ENCODE data around the gene MCF2L2.
"Not testable (repeated sequence)": the region's sequence is repeated elsewhere in the genome, so short reads cannot be mapped to it uniquely, and the experiment has no call there.

MCF2L2 gene

DNA sequence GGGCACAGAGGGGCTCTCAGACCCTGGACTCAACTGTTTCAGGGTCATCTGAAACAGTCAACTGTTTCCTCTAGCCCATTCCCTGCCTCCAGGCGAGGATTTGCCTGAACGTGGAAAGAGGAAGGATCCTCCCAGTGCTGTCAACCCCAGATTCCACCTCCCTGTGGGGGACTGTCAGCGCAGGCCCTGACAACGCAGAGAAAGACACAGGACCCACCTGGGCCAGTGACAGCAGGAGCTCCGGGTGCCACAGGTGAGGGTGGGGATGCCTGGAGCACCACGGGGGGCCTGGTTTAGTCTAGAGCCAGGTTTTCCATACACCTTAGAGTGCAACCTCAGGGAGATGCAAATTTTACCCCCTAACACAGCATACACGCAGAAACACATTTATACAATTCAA is 246.3 kb downstream of the MCF2L2 start:
- CTCF ChIA-PET, result no interaction called here
- DNase-seq (ENCODE audit: extremely low spot score), result no peak
- POLR2A ChIA-PET, result no interaction called here
- TF ChIP-seq SP1 (IDR thresholded peaks at IDR 0.05) (no peak), HDGF (IDR thresholded peaks at IDR 0.05; ENCODE audit: borderline replicate concordance) (no peak), L3MBTL2 (conservative IDR thresholded peaks at IDR 0.05) (no peak), TARDBP (IDR thresholded peaks at IDR 0.05) (no peak), FOXK2 (IDR thresholded peaks at IDR 0.05) (no peak), ZNF384 (IDR thresholded peaks at IDR 0.05) (no peak)
- TF ChIP-seq, protein P1, sequence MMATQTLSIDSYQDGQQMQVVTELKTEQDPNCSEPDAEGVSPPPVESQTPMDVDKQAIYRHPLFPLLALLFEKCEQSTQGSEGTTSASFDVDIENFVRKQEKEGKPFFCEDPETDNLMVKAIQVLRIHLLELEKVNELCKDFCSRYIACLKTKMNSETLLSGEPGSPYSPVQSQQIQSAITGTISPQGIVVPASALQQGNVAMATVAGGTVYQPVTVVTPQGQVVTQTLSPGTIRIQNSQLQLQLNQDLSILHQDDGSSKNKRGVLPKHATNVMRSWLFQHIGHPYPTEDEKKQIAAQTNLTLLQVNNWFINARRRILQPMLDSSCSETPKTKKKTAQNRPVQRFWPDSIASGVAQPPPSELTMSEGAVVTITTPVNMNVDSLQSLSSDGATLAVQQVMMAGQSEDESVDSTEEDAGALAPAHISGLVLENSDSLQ (IDR thresholded peaks at IDR 0.05), result no peak

DNA sequence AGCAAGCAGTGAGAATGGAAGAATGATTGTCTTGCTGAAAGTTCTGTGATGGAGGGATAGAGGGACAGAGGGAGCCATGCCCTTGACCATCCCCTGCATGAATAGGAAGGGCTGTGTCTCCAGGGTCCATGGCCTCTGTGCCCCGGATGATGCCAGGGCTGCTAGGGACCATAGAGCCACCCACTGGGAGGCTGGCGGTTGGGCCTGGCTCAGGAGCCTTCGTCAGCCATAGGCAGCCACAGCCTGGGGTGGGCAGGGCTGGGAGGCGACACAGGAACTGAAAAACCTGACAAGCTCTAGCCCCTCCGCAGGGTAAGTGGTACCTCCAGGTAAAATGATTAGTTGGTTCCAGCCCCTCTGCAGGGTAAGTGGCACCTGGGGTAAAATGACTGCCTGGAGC is 246.8 kb downstream of the MCF2L2 start:
- ChIA-PET CTCF (no interaction called here), POLR2A (no interaction called here)
- DNase-seq (ENCODE audit: extremely low spot score), result no peak
- TF ChIP-seq SUZ12 (IDR thresholded peaks at IDR 0.05) (no peak), SP1 (IDR thresholded peaks at IDR 0.05) (no peak), FOXM1 (IDR thresholded peaks at IDR 0.05; ENCODE audit: borderline replicate concordance) (no peak), FOXK2 (IDR thresholded peaks at IDR 0.05) (no peak), CTBP1 (IDR thresholded peaks at IDR 0.05; ENCODE audit: borderline replicate concordance) (no peak), ARNT (IDR thresholded peaks at IDR 0.05) (no peak), L3MBTL2 (conservative IDR thresholded peaks at IDR 0.05) (no peak)

DNA sequence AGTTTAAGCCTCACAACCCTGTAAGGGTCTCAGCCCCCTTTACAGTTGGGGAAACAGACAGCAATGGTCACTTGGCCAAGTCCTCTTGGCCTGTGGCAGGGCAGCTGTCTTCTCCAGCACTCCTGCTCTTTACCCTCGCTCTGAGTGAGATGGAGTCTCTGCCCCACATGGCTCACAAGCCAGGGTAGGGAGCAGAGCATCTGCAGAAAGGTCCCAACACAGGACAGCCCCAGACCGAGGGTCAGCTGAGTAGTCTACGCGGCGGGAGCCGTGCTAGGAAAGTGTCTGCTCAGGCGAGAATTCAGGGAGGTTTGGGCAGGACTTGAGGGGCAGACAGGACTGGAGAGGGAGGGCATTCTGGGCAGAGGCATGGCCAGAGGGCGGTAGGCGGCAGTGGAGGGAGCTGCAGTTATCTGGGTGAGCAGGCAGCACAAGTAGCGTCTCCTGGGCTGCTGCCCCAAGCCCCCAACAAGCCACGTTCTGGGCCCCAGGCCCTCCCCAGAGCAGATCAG is 247.6 kb downstream of the MCF2L2 start:
- TF ChIP-seq ZNF384 (IDR thresholded peaks at IDR 0.05), result no peak
- no peak for TF ChIP-seq SP1 (IDR thresholded peaks at IDR 0.05)
- DNase-seq (ENCODE audit: extremely low spot score), result no peak
- CTCF ChIA-PET, result no interaction called here
- POLR2A ChIA-PET, result no interaction called here

DNA sequence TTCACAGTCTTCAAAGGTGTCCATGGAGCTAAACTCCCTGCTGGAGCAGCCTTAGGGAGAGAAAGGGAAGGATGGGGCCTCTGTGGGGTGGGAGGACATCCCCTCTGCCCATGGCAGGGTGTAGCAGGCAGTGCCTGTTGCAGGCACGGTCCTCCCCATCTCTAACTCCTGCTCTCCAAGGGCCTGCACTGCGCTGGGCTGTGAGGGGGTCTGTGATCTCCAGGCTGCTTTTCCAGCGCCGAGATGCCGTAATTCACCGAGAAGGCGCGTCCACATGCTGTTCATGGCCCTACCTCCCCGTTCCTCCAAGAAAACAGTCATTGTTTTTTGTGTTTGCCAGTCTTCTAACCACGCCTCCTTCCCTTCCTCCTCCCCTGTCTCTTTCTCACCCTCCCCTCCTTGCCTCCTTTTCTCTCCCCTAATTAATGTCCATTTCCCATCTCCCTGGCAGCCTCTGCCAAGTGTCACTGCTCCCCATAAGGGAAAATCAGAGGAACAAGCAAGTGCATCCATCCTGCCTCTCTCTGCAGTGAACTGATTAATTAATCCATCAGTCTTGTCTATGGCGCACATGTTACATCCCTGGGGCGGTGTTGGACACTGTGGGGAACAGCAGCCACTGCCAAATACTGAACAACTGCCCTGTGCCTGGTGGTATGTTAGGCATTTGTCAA is 248.2 kb downstream of the MCF2L2 start:
- POLR2A ChIA-PET, result no interaction called here
- no peak for DNase-seq (ENCODE audit: extremely low spot score)
- CTCF ChIA-PET, result no interaction called here
- TF ChIP-seq FOXK2 (IDR thresholded peaks at IDR 0.05) (no peak), ARNT (IDR thresholded peaks at IDR 0.05) (no peak), NFRKB (IDR thresholded peaks at IDR 0.05) (no peak), FOXM1 (IDR thresholded peaks at IDR 0.05; ENCODE audit: borderline replicate concordance) (no peak), LEF1 (IDR thresholded peaks at IDR 0.05; ENCODE audit: borderline replicate concordance) (no peak), CTBP1 (IDR thresholded peaks at IDR 0.05; ENCODE audit: borderline replicate concordance) (no peak), FOXA1 (IDR thresholded peaks at IDR 0.05) (no peak)
- TF ChIP-seq, protein P1 (IDR thresholded peaks at IDR 0.05), result no peak

DNA sequence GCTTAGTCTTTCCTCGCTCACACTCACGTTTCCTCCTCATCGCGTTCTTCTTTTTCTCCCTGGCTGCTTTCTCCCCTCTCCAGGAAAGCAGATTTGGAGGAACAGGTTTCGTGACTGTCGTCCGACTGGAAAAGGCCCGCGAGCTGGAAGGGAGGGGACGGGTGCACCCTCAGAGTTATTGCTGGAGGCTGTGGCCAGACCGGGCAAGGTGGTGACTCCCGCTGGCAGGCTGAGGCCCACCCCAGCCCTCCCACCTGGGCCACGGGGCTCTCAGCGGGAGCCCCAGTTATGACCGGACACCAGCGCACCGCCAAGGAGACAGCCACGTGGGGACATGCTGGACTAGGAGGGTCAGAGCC is 248.9 kb downstream of the MCF2L2 start:
- CTCF ChIA-PET; DNase-seq (ENCODE audit: extremely low spot score); POLR2A ChIA-PET: not testable (repeated sequence)

DNA sequence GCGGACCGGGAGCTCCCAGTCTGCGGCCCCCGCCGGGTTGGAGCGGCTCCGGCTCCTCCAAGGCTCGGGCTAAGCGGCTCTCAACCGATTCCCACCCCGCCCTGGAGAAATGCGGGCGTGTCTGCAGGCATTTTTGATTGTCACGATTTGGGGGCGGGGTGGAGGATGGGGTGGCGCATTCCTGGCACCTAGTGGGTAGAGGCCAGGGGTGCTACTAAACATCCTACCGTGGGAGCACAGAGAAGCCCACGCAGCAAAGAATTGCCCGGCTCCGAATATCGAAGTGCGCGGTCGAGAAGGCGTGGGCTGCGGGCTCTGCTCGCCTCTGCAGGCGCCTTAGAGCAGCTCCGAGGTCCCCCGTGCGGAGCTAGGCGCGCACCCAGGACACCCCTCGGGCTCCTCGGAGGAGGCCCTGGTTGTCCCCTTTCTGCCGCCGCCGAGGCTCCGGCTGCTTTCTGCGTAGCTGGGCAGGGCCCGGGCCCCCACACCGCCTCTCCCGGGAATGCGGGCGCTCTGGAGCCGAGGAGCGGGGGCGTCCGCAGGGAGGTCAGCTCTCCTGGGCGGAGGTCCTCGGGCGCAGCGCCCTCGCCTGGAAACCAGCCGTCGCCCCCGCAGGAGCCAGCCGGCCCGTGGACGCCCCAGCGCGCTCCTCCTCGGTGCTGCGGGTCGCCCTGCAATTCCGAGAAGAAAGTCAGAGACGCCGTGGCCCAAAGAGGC is 249.4 kb downstream of the MCF2L2 start:
- POLR2A ChIA-PET, result no interaction called here
- CTCF ChIA-PET, result interaction anchor here (0.6 kb wide), 1 partner anchor 383 kb away, joined by 3 read pairs; no protein-coding TSS in a partner anchor
- DNase-seq (ENCODE audit: extremely low spot score), result peak; percentile 32
- TF ChIP-seq ZNF384 (IDR thresholded peaks at IDR 0.05), result no peak
- no peak for TF ChIP-seq ELF4 (IDR thresholded peaks at IDR 0.05)
- no peak for TF ChIP-seq FOXA1 (IDR thresholded peaks at IDR 0.05)
- TF ChIP-seq SUZ12 (IDR thresholded peaks at IDR 0.05), result no peak
- TF ChIP-seq BHLHE40 (IDR thresholded peaks at IDR 0.05; ENCODE audit: borderline replicate concordance), result no peak
- no peak for TF ChIP-seq L3MBTL2 (conservative IDR thresholded peaks at IDR 0.05)
- TF ChIP-seq NFRKB (IDR thresholded peaks at IDR 0.05), result no peak
- no peak for TF ChIP-seq LEF1 (IDR thresholded peaks at IDR 0.05; ENCODE audit: borderline replicate concordance)
- TF ChIP-seq, protein P1 (IDR thresholded peaks at IDR 0.05), result no peak
- TF ChIP-seq FOXM1 (IDR thresholded peaks at IDR 0.05; ENCODE audit: borderline replicate concordance), result no peak
- TF ChIP-seq ARNT (IDR thresholded peaks at IDR 0.05), result no peak
- no peak for TF ChIP-seq TARDBP (IDR thresholded peaks at IDR 0.05)
- TF ChIP-seq SP1 (IDR thresholded peaks at IDR 0.05), result no peak
- no peak for TF ChIP-seq HDGF (IDR thresholded peaks at IDR 0.05; ENCODE audit: borderline replicate concordance)
- no peak for TF ChIP-seq FOXK2 (IDR thresholded peaks at IDR 0.05)
- TF ChIP-seq CTBP1 (IDR thresholded peaks at IDR 0.05; ENCODE audit: borderline replicate concordance), result no peak

DNA sequence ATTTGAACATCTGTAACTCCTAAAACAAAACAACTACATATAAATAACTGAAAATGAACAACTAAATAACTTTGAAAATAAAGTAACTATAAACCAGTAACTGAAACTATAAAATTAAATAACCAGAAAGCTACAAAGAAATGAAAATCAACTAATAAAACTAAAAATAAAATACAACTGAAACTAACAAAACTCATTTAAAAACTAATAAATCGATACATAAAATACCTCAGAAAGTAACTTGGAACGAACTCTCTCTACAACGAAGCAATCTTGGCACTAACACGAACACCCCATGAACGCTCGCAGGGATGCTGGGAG is 249.9 kb downstream of the MCF2L2 start:
- POLR2A ChIA-PET, result no interaction called here
- CTCF ChIA-PET, result interaction anchor here (0.6 kb wide), 1 partner anchor 383 kb away, joined by 3 read pairs; no protein-coding TSS in a partner anchor
- TF ChIP-seq LEF1 (IDR thresholded peaks at IDR 0.05; ENCODE audit: borderline replicate concordance) (no peak), ZNF384 (IDR thresholded peaks at IDR 0.05) (no peak), SP1 (IDR thresholded peaks at IDR 0.05) (no peak)
- DNase-seq (ENCODE audit: extremely low spot score), result no peak

Data from HEK293T (cell line).